Measurements from ENCODE around the gene HNRNPA1.

HNRNPA1 gene

DNA sequence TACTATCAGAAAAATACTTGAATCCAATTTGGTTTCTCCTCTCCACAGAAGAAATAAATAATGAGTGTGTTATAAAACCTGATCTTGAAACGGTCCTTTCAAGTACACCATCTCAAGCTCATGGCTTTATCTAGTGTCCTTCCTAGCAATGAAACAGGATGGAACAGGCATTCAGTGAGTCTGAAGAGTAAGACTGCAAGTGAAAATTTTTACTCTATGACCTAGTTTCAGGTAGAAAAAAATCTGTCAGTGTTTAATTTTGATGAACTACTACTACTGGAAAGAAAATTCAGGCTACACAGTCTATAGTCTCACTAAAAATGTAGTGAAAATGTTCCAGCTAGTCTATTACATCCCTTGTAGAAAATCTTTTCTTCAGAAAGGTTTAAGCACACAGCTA, 8.3 kb upstream of the HNRNPA1 start:
- TF ChIP-seq PPARA (CRISPR knock-in tag; IDR thresholded peaks at IDR 0.05; ENCODE audit: borderline replicate concordance) (no peak), PATZ1 (CRISPR knock-in tag; IDR thresholded peaks at IDR 0.05; ENCODE audit: borderline replicate concordance) (no peak), ZC3H10 (CRISPR knock-in tag; IDR thresholded peaks at IDR 0.05) (no peak), OSR1 (CRISPR knock-in tag; IDR thresholded peaks at IDR 0.05) (no peak), ZFP3 (CRISPR knock-in tag; IDR thresholded peaks at IDR 0.05) (no peak), ARNTL (CRISPR knock-in tag; IDR thresholded peaks at IDR 0.05; ENCODE audit: borderline replicate concordance, low read depth) (no peak), ESRRG (CRISPR knock-in tag; IDR thresholded peaks at IDR 0.05) (no peak), ZNF565 (CRISPR knock-in tag; conservative IDR thresholded peaks at IDR 0.05; ENCODE audit: low read depth) (no peak), ISL1 (CRISPR knock-in tag; IDR thresholded peaks at IDR 0.05) (no peak), RARB (CRISPR knock-in tag; IDR thresholded peaks at IDR 0.05) (no peak), GLIS3 (CRISPR knock-in tag; IDR thresholded peaks at IDR 0.05) (no peak), ZFP30 (CRISPR knock-in tag; IDR thresholded peaks at IDR 0.05) (no peak), CSRNP3 (CRISPR knock-in tag; IDR thresholded peaks at IDR 0.05) (no peak), ZNF8 (CRISPR knock-in tag; IDR thresholded peaks at IDR 0.05) (no peak), ZNF70 (CRISPR knock-in tag; IDR thresholded peaks at IDR 0.05) (no peak), TSHZ2 (CRISPR knock-in tag; IDR thresholded peaks at IDR 0.05) (no peak)
- TF ChIP-seq, protein P1, sequence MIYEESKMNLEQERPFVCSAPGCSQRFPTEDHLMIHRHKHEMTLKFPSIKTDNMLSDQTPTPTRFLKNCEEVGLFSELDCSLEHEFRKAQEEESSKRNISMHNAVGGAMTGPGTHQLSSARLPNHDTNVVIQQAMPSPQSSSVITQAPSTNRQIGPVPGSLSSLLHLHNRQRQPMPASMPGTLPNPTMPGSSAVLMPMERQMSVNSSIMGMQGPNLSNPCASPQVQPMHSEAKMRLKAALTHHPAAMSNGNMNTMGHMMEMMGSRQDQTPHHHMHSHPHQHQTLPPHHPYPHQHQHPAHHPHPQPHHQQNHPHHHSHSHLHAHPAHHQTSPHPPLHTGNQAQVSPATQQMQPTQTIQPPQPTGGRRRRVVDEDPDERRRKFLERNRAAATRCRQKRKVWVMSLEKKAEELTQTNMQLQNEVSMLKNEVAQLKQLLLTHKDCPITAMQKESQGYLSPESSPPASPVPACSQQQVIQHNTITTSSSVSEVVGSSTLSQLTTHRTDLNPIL (CRISPR knock-in tag; IDR thresholded peaks at IDR 0.05; ENCODE audit: low read depth), result no peak
- ATAC-seq, result no peak; the same call in 2 of the 3 replicates

DNA sequence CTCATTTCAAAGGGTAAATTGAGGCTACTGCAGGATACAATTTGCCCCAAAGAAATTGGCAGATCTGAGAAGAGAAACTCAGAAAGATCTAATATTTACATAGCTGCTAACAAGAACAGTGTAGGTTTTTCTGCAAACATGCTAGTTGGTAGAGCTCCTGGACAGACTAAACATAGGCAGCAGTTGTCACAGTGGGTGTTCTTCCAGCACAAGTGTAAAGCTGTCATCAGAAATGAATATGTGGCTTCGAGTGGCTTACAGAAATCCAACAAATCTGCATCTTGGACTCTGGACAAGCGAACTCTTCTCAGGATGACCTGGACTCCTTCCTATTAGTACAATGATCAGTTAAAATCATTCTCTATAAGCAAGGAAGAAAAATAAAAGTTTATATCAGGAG, 6.5 kb upstream of the HNRNPA1 start:
- no peak for ATAC-seq
- TF ChIP-seq TOX (CRISPR knock-in tag; IDR thresholded peaks at IDR 0.05; ENCODE audit: borderline replicate concordance) (no peak), PATZ1 (CRISPR knock-in tag; IDR thresholded peaks at IDR 0.05; ENCODE audit: borderline replicate concordance) (no peak), OSR1 (CRISPR knock-in tag; IDR thresholded peaks at IDR 0.05) (no peak), SNAI2 (CRISPR knock-in tag; IDR thresholded peaks at IDR 0.05) (no peak), ZFP3 (CRISPR knock-in tag; IDR thresholded peaks at IDR 0.05) (no peak), ZNF8 (CRISPR knock-in tag; IDR thresholded peaks at IDR 0.05) (no peak), ZNF565 (CRISPR knock-in tag; conservative IDR thresholded peaks at IDR 0.05; ENCODE audit: low read depth) (no peak), GLIS3 (CRISPR knock-in tag; IDR thresholded peaks at IDR 0.05) (no peak), ZFP30 (CRISPR knock-in tag; IDR thresholded peaks at IDR 0.05) (no peak)
- TF ChIP-seq, protein P1 (CRISPR knock-in tag; IDR thresholded peaks at IDR 0.05; ENCODE audit: low read depth), result no peak

- TF ChIP-seq TOX (CRISPR knock-in tag; IDR thresholded peaks at IDR 0.05; ENCODE audit: borderline replicate concordance), result no peak
- no peak for TF ChIP-seq ZNF70 (CRISPR knock-in tag; IDR thresholded peaks at IDR 0.05)
- TF ChIP-seq ZFP3 (CRISPR knock-in tag; IDR thresholded peaks at IDR 0.05), result no peak
- no peak for TF ChIP-seq CSDC2 (CRISPR knock-in tag; IDR thresholded peaks at IDR 0.05)
- no peak for TF ChIP-seq PPARA (CRISPR knock-in tag; IDR thresholded peaks at IDR 0.05; ENCODE audit: borderline replicate concordance)
- TF ChIP-seq CSRNP3 (CRISPR knock-in tag; IDR thresholded peaks at IDR 0.05), result no peak
- TF ChIP-seq PATZ1 (CRISPR knock-in tag; IDR thresholded peaks at IDR 0.05; ENCODE audit: borderline replicate concordance), result no peak
- no peak for TF ChIP-seq ZFP30 (CRISPR knock-in tag; IDR thresholded peaks at IDR 0.05)
- no peak for TF ChIP-seq ARNTL (CRISPR knock-in tag; IDR thresholded peaks at IDR 0.05; ENCODE audit: borderline replicate concordance, low read depth)
- no peak for TF ChIP-seq OSR1 (CRISPR knock-in tag; IDR thresholded peaks at IDR 0.05)
- TF ChIP-seq ESRRG (CRISPR knock-in tag; IDR thresholded peaks at IDR 0.05), result no peak
- no peak for TF ChIP-seq ISL1 (CRISPR knock-in tag; IDR thresholded peaks at IDR 0.05)
- no peak for TF ChIP-seq RARB (CRISPR knock-in tag; IDR thresholded peaks at IDR 0.05)
- no peak for TF ChIP-seq BACH2 (CRISPR knock-in tag; IDR thresholded peaks at IDR 0.05; ENCODE audit: borderline replicate concordance)
- ATAC-seq, result no peak
Observed at GRCh38 chr12:54276368-54276767, 4.2 kb upstream of the HNRNPA1 start.

Measured in SK-N-SH treated with all-trans-retinoic acid at 6 μM for 48 hours (cell line).